Measurements from ENCODE around the gene HLA-DRA.

Gene HLA-DRA

GRCh38 chr6:32426338-32426737 lies 13.3 kb upstream of the HLA-DRA start:
- no CpG with 5 or more reads among the region's 4 CpGs for whole genome bisulfite sequencing (ENCODE audit: extremely low coverage, insufficient coverage, low lambda C conversion rate)
- no peak overlapping the region for H2AK5ac ChIP-seq (ENCODE audit: low read length)

GRCh38 chr6:32427218-32427617 lies 12.5 kb upstream of the HLA-DRA start:
- no peak overlapping the region for H3K27ac ChIP-seq (ENCODE audit: low read depth, low read length)
- no peaks in the 10 kb centered on the region for H3K79me1 ChIP-seq (ENCODE audit: low read length)
- H3K4me2 ChIP-seq (ENCODE audit: low read length), result no peak overlapping the region
- H4K8ac ChIP-seq (ENCODE audit: low read depth, low read length), result no peak overlapping the region
- no peak overlapping the region for H2BK15ac ChIP-seq (replicated peaks; ENCODE audit: low read depth)
- H3K18ac ChIP-seq (ENCODE audit: low read length), result no peak overlapping the region
- no peaks in the 10 kb centered on the region for H3K4me1 ChIP-seq (ENCODE audit: control insufficient read depth, low read depth, low read length)
- H2BK120ac ChIP-seq (ENCODE audit: low read depth, low read length), result no peak overlapping the region
- H3K9ac ChIP-seq (ENCODE audit: low read length), result no peak overlapping the region
- H3K4ac ChIP-seq (ENCODE audit: low read depth, low read length), result peak overlapping the region; percentile 12
- H3K4me3 ChIP-seq (ENCODE audit: low read length), result no peak overlapping the region
- H3K36me3 ChIP-seq (ENCODE audit: control insufficient read depth, insufficient read depth, low read length), result no peaks in the 10 kb centered on the region
- H3K79me2 ChIP-seq (ENCODE audit: control insufficient read depth, insufficient read depth, low read length), result no peaks in the 10 kb centered on the region
- H2BK5ac ChIP-seq (ENCODE audit: low read length), result no peak overlapping the region
- H3K56ac ChIP-seq (ENCODE audit: low read length), result no peak overlapping the region
- no CpG with 5 or more reads among the region's 1 CpG for WGBS (ENCODE audit: extremely low coverage, insufficient coverage, low lambda C conversion rate)
- H4K5ac ChIP-seq (ENCODE audit: low read length), result no peak overlapping the region
- no peak overlapping the region for H3K23ac ChIP-seq (ENCODE audit: low read length)
- no peak overlapping the region for H2AK5ac ChIP-seq (ENCODE audit: low read length)
- H3K27me3 ChIP-seq (ENCODE audit: insufficient read depth, low read length, poor library complexity), result no peaks in the 10 kb centered on the region
- DNase-seq, result no peak

More at GRCh38 chr6:32426338-32426737, 13.3 kb upstream of the HLA-DRA start:
- H4K5ac ChIP-seq (ENCODE audit: low read length), result no peak overlapping the region
- no peak overlapping the region for H2BK120ac ChIP-seq (ENCODE audit: low read depth, low read length)
- H2BK5ac ChIP-seq (ENCODE audit: low read length), result no peak overlapping the region
- no peaks in the 10 kb centered on the region for H3K36me3 ChIP-seq (ENCODE audit: control insufficient read depth, insufficient read depth, low read length)
- no peak overlapping the region for H3K18ac ChIP-seq (ENCODE audit: low read length)
- H4K8ac ChIP-seq (ENCODE audit: low read depth, low read length), result no peak overlapping the region
- H3K79me2 ChIP-seq (ENCODE audit: control insufficient read depth, insufficient read depth, low read length), result no peaks in the 10 kb centered on the region
- no peak for DNase-seq
- no peaks in the 10 kb centered on the region for H3K27me3 ChIP-seq (ENCODE audit: insufficient read depth, low read length, poor library complexity)
- H3K56ac ChIP-seq (ENCODE audit: low read length), result no peak overlapping the region
- no peak overlapping the region for H3K9ac ChIP-seq (ENCODE audit: low read length)
- no peak overlapping the region for H3K27ac ChIP-seq (ENCODE audit: low read depth, low read length)
- H3K4me1 ChIP-seq (ENCODE audit: control insufficient read depth, low read depth, low read length), result no peaks in the 10 kb centered on the region
- no peaks in the 10 kb centered on the region for H3K79me1 ChIP-seq (ENCODE audit: low read length)
- no peak overlapping the region for H2BK15ac ChIP-seq (replicated peaks; ENCODE audit: low read depth)
- H3K4ac ChIP-seq (ENCODE audit: low read depth, low read length), result no peak overlapping the region
- no peak overlapping the region for H3K4me2 ChIP-seq (ENCODE audit: low read length)
- H3K4me3 ChIP-seq (ENCODE audit: low read length), result no peak overlapping the region
- no peak overlapping the region for H3K23ac ChIP-seq (ENCODE audit: low read length)

GRCh38 chr6:32427934-32428474 lies 11.7 kb upstream of the HLA-DRA start:
- no peak overlapping the region for H4K5ac ChIP-seq (ENCODE audit: low read length)

GRCh38 chr6:32430179-32430578 lies 9.5 kb upstream of the HLA-DRA start:
- H2AK5ac ChIP-seq (ENCODE audit: low read length), result no peak overlapping the region
- no peaks in the 10 kb centered on the region for H3K79me1 ChIP-seq (ENCODE audit: low read length)
- H3K27me3 ChIP-seq (ENCODE audit: insufficient read depth, low read length, poor library complexity), result peaks cover 1% of the 10 kb centered on the region
- no peak overlapping the region for H3K4me3 ChIP-seq (ENCODE audit: low read length)
- H3K4me2 ChIP-seq (ENCODE audit: low read length), result no peak overlapping the region
- H3K4ac ChIP-seq (ENCODE audit: low read depth, low read length), result no peak overlapping the region
- no peak overlapping the region for H3K18ac ChIP-seq (ENCODE audit: low read length)
- H3K56ac ChIP-seq (ENCODE audit: low read length), result no peak overlapping the region
- no peaks in the 10 kb centered on the region for H3K4me1 ChIP-seq (ENCODE audit: control insufficient read depth, low read depth, low read length)
- no peak overlapping the region for H4K8ac ChIP-seq (ENCODE audit: low read depth, low read length)
- DNase-seq, result no peak
- no peak overlapping the region for H3K23ac ChIP-seq (ENCODE audit: low read length)
- H3K36me3 ChIP-seq (ENCODE audit: control insufficient read depth, insufficient read depth, low read length), result no peaks in the 10 kb centered on the region
- no peak overlapping the region for H2BK120ac ChIP-seq (ENCODE audit: low read depth, low read length)
- no peak overlapping the region for H2BK5ac ChIP-seq (ENCODE audit: low read length)
- no peak overlapping the region for H4K5ac ChIP-seq (ENCODE audit: low read length)
- H3K9ac ChIP-seq (ENCODE audit: low read length), result no peak overlapping the region
- WGBS (ENCODE audit: extremely low coverage, insufficient coverage, low lambda C conversion rate), result no CpG with 5 or more reads among the region's 3 CpGs
- H3K79me2 ChIP-seq (ENCODE audit: control insufficient read depth, insufficient read depth, low read length), result no peaks in the 10 kb centered on the region
- no peak overlapping the region for H2BK15ac ChIP-seq (replicated peaks; ENCODE audit: low read depth)
- H3K27ac ChIP-seq (ENCODE audit: low read depth, low read length), result no peak overlapping the region

More at GRCh38 chr6:32427934-32428474, 11.7 kb upstream of the HLA-DRA start:
- Histone ChIP-seq H3K4me1 (ENCODE audit: control insufficient read depth, low read depth, low read length) (no peaks in the 10 kb centered on the region), H3K79me1 (ENCODE audit: low read length) (no peaks in the 10 kb centered on the region), H3K79me2 (ENCODE audit: control insufficient read depth, insufficient read depth, low read length) (no peaks in the 10 kb centered on the region), H3K27ac (ENCODE audit: low read depth, low read length) (no peak overlapping the region), H2BK120ac (ENCODE audit: low read depth, low read length) (no peak overlapping the region), H3K27me3 (ENCODE audit: insufficient read depth, low read length, poor library complexity) (no peaks in the 10 kb centered on the region), H3K4ac (ENCODE audit: low read depth, low read length) (no peak overlapping the region), H3K4me2 (ENCODE audit: low read length) (no peak overlapping the region), H2BK15ac (replicated peaks; ENCODE audit: low read depth) (no peak overlapping the region), H3K36me3 (ENCODE audit: control insufficient read depth, insufficient read depth, low read length) (no peaks in the 10 kb centered on the region), H3K18ac (ENCODE audit: low read length) (no peak overlapping the region), H3K4me3 (ENCODE audit: low read length) (no peak overlapping the region), H2BK5ac (ENCODE audit: low read length) (no peak overlapping the region), H4K8ac (ENCODE audit: low read depth, low read length) (no peak overlapping the region), H2AK5ac (ENCODE audit: low read length) (no peak overlapping the region), H3K23ac (ENCODE audit: low read length) (no peak overlapping the region), H3K9ac (ENCODE audit: low read length) (no peak overlapping the region), H3K56ac (ENCODE audit: low read length) (no peak overlapping the region)
- WGBS (ENCODE audit: extremely low coverage, insufficient coverage, low lambda C conversion rate), result no CpG with 5 or more reads among the region's 4 CpGs
- no peak for DNase-seq

GRCh38 chr6:32431142-32431541 lies 8.5 kb upstream of the HLA-DRA start:
- Histone ChIP-seq H3K27ac (ENCODE audit: low read depth, low read length) (no peak overlapping the region), H3K56ac (ENCODE audit: low read length) (no peak overlapping the region), H3K4me1 (ENCODE audit: control insufficient read depth, low read depth, low read length) (no peaks in the 10 kb centered on the region), H3K36me3 (ENCODE audit: control insufficient read depth, insufficient read depth, low read length) (no peaks in the 10 kb centered on the region), H3K18ac (ENCODE audit: low read length) (no peak overlapping the region), H3K79me2 (ENCODE audit: control insufficient read depth, insufficient read depth, low read length) (no peaks in the 10 kb centered on the region), H2BK120ac (ENCODE audit: low read depth, low read length) (no peak overlapping the region), H3K4ac (ENCODE audit: low read depth, low read length) (no peak overlapping the region), H2BK15ac (replicated peaks; ENCODE audit: low read depth) (no peak overlapping the region), H3K4me3 (ENCODE audit: low read length) (no peak overlapping the region), H4K5ac (ENCODE audit: low read length) (no peak overlapping the region), H3K9ac (ENCODE audit: low read length) (no peak overlapping the region), H2BK5ac (ENCODE audit: low read length) (no peak overlapping the region), H3K23ac (ENCODE audit: low read length) (no peak overlapping the region), H3K79me1 (ENCODE audit: low read length) (no peaks in the 10 kb centered on the region), H3K27me3 (ENCODE audit: insufficient read depth, low read length, poor library complexity) (peaks cover 1% of the 10 kb centered on the region), H3K4me2 (ENCODE audit: low read length) (no peak overlapping the region), H2AK5ac (ENCODE audit: low read length) (no peak overlapping the region), H4K8ac (ENCODE audit: low read depth, low read length) (no peak overlapping the region)
- WGBS (ENCODE audit: extremely low coverage, insufficient coverage, low lambda C conversion rate), result no CpG with 5 or more reads among the region's 3 CpGs
- no peak for DNase-seq

GRCh38 chr6:32432050-32432450 lies 7.6 kb upstream of the HLA-DRA start:
- Histone ChIP-seq H3K36me3 (ENCODE audit: control insufficient read depth, insufficient read depth, low read length) (no peaks in the 10 kb centered on the region), H3K4me3 (ENCODE audit: low read length) (no peak overlapping the region), H2BK5ac (ENCODE audit: low read length) (no peak overlapping the region), H3K56ac (ENCODE audit: low read length) (no peak overlapping the region), H3K4me2 (ENCODE audit: low read length) (no peak overlapping the region), H3K9ac (ENCODE audit: low read length) (no peak overlapping the region), H3K79me2 (ENCODE audit: control insufficient read depth, insufficient read depth, low read length) (no peaks in the 10 kb centered on the region), H3K18ac (ENCODE audit: low read length) (no peak overlapping the region), H4K5ac (ENCODE audit: low read length) (no peak overlapping the region), H2BK15ac (replicated peaks; ENCODE audit: low read depth) (no peak overlapping the region), H3K4me1 (ENCODE audit: control insufficient read depth, low read depth, low read length) (no peaks in the 10 kb centered on the region), H3K27me3 (ENCODE audit: insufficient read depth, low read length, poor library complexity) (peaks cover 1% of the 10 kb centered on the region), H3K79me1 (ENCODE audit: low read length) (no peaks in the 10 kb centered on the region), H3K23ac (ENCODE audit: low read length) (no peak overlapping the region), H4K8ac (ENCODE audit: low read depth, low read length) (no peak overlapping the region), H2AK5ac (ENCODE audit: low read length) (no peak overlapping the region), H3K27ac (ENCODE audit: low read depth, low read length) (no peak overlapping the region), H3K4ac (ENCODE audit: low read depth, low read length) (no peak overlapping the region), H2BK120ac (ENCODE audit: low read depth, low read length) (no peak overlapping the region)
- peak; percentile 25 for DNase-seq
- no CpG with 5 or more reads among the region's 1 CpG for whole genome bisulfite sequencing (ENCODE audit: extremely low coverage, insufficient coverage, low lambda C conversion rate)
